Measurements from ENCODE around the gene ZFP3. TPM values are rescaled to one million over a fixed set of nuclear protein-coding genes. Genes with fewer than 3 reads are reported as not detected.
"Not testable (repeated sequence)": the region's sequence is repeated elsewhere in the genome, so short reads cannot be mapped to it uniquely, and the experiment has no call there.

ZFP3 gene
- total RNA-seq, 3 donors from 2014 or later (not counting 1 experiment from before 2014, with no cell fraction given): 3.8 to 7.2 (median 5.1) TPM

DNA sequence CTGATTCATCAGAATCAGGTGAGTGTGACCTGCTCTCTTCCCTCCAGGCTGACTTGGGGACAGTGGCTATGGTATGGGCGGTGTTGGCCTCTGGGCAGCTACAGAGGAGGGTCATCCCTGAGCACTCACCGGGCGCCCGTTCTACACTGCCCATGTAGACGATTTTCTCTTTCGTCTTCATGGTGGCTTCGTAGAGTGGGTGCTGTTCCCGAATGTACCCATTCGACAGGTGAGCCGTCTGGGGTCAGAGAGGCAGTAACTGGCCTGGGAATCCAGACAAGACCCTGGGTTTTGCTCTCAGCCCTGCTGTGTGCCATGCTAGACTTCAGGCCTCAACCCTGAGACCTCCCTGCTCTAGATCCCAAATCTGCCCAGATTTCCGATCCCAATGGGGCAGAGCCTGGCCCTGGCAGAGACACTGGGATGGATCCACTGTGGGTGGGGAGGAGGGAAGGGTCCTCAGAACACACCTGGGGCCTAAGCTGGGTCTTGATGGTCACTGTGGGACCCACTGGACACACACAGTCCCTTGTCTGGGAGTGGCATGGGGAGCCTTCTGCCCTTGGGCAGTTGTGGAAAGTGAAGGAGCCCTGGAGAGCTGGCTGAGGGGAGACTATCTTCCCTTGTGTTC, 50.8 kb downstream of the ZFP3 start:
- Histone ChIP-seq H3K27ac (ENCODE audit: low read length) (no peak overlapping the region), H3K4me1 (ENCODE audit: control insufficient read depth, insufficient read depth, low read length) (no peaks in the 10 kb centered on the region), H3K36me3 (ENCODE audit: control insufficient read depth, insufficient read depth, low read length) (no peaks in the 10 kb centered on the region), H3K4me3 (ENCODE audit: low read length) (no peak overlapping the region), H3K9me3 (ENCODE audit: control insufficient read depth, insufficient read depth, low read length) (no peaks in the 10 kb centered on the region), H3K27me3 (ENCODE audit: control insufficient read depth, insufficient read depth, low read length) (no peaks in the 10 kb centered on the region)
- ATAC-seq (no peak), DNase-seq (no peak)
- no peak overlapping the region for H3K4me3 Mint-ChIP-seq
- peaks cover 7 to 13% of the 10 kb centered on the region in 2 donors for H3K27me3 Mint-ChIP-seq (ENCODE audit: low read depth in 2 of 2)
- no peak overlapping the region for H3K27ac Mint-ChIP-seq
- TF ChIP-seq, protein P1, sequence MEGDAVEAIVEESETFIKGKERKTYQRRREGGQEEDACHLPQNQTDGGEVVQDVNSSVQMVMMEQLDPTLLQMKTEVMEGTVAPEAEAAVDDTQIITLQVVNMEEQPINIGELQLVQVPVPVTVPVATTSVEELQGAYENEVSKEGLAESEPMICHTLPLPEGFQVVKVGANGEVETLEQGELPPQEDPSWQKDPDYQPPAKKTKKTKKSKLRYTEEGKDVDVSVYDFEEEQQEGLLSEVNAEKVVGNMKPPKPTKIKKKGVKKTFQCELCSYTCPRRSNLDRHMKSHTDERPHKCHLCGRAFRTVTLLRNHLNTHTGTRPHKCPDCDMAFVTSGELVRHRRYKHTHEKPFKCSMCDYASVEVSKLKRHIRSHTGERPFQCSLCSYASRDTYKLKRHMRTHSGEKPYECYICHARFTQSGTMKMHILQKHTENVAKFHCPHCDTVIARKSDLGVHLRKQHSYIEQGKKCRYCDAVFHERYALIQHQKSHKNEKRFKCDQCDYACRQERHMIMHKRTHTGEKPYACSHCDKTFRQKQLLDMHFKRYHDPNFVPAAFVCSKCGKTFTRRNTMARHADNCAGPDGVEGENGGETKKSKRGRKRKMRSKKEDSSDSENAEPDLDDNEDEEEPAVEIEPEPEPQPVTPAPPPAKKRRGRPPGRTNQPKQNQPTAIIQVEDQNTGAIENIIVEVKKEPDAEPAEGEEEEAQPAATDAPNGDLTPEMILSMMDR (IDR thresholded peaks at IDR 0.05): no peak
- H3K4me1 Mint-ChIP-seq: no peaks in the 10 kb centered on the region
- no peaks in the 10 kb centered on the region for H3K36me3 Mint-ChIP-seq
- intact Hi-C loops (cut with micrococcal nuclease): no loop called here
- WGBS (ENCODE audit: insufficient coverage): 91% methylated on average over 11 of the region's 11 CpGs
- no peaks in the 10 kb centered on the region for H3K9me3 Mint-ChIP-seq

DNA sequence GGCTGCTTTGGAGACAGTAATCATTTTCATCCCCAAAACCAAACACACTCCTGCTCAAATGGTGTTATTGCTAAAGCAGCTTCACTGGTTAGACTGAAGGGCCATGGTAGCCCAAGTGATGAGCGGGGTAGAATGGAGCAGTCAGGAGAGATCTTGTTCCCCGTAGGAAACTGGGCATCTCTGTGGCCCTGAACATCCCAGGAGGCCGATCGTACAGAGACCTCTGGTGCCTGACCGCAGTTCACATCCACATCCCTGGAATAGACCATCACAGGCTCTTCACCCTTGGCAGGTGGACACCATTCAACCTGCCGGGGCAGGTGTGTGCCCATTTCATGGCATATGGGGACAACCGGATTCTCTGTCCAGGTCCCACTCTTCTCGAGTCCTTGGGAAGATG, 51.5 kb downstream of the ZFP3 start:
- H3K36me3 Mint-ChIP-seq; H3K27me3 ChIP-seq (ENCODE audit: control insufficient read depth, insufficient read depth, low read length); H3K27ac Mint-ChIP-seq; H3K27me3 Mint-ChIP-seq (ENCODE audit: low read depth in 2 of 2); H3K9me3 Mint-ChIP-seq; DNase-seq; H3K9me3 ChIP-seq (ENCODE audit: control insufficient read depth, insufficient read depth, low read length); H3K4me1 ChIP-seq (ENCODE audit: control insufficient read depth, insufficient read depth, low read length); H3K27ac ChIP-seq (ENCODE audit: low read length); H3K36me3 ChIP-seq (ENCODE audit: control insufficient read depth, insufficient read depth, low read length); H3K4me1 Mint-ChIP-seq; intact Hi-C loops (cut with micrococcal nuclease); H3K4me3 Mint-ChIP-seq; ATAC-seq; H3K4me3 ChIP-seq (ENCODE audit: low read length): not testable (repeated sequence)
- WGBS (ENCODE audit: insufficient coverage): 88% methylated on average over 8 of the region's 8 CpGs

DNA sequence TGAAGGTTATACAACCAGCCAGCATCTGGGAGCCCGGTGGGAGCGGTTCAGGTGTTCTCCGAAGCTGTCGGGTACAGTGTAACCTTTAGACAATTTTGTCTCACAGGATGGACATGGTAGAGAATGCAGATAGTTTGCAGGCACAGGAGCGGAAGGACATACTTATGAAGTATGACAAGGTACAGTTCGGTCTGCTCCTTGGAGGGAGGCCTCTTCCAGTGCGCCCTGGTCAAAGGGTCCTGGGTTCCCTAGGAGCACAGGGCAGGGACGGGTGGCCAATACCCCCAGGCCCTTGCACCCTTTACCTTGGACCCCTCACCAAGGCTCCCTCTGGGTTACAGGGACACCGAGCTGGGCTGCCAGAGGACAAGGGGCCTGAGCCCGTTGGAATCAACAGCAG, 52.0 kb downstream of the ZFP3 start:
- H3K36me3 Mint-ChIP-seq; H3K9me3 Mint-ChIP-seq; H3K27ac ChIP-seq (ENCODE audit: low read length); H3K9me3 ChIP-seq (ENCODE audit: control insufficient read depth, insufficient read depth, low read length); H3K4me3 ChIP-seq (ENCODE audit: low read length); H3K4me1 Mint-ChIP-seq; ATAC-seq; H3K27ac Mint-ChIP-seq; H3K36me3 ChIP-seq (ENCODE audit: control insufficient read depth, insufficient read depth, low read length); DNase-seq; intact Hi-C loops (cut with micrococcal nuclease); H3K4me3 Mint-ChIP-seq; H3K27me3 Mint-ChIP-seq (ENCODE audit: low read depth in 2 of 2); H3K27me3 ChIP-seq (ENCODE audit: control insufficient read depth, insufficient read depth, low read length); H3K4me1 ChIP-seq (ENCODE audit: control insufficient read depth, insufficient read depth, low read length): not testable (repeated sequence)
- 90% methylated on average over 10 of the region's 10 CpGs for WGBS (ENCODE audit: insufficient coverage)

DNA sequence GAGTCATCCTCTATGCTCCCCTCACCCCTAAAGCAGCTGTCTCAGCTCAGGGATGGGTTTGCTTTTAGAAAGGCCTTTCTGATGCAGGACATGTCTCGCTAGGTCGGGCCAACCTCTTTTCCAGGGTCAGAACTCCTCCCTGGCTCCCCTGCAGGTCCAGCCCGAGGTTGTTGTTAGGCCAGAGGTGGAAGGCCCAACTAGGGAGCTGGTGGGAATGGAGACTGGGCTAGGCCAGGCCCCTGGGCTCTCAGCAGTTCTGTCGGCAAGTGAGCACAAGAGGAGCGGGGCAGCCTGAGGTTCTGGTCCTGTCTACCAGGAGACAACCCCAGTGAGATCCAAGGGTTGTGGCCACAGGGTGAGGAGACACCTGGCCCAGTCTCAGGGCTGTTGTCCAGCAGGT, 52.4 kb downstream of the ZFP3 start:
- ATAC-seq; intact Hi-C loops (cut with micrococcal nuclease); H3K4me1 Mint-ChIP-seq; H3K27ac ChIP-seq (ENCODE audit: low read length); H3K9me3 Mint-ChIP-seq; H3K9me3 ChIP-seq (ENCODE audit: control insufficient read depth, insufficient read depth, low read length); H3K4me3 Mint-ChIP-seq; DNase-seq; H3K27me3 ChIP-seq (ENCODE audit: control insufficient read depth, insufficient read depth, low read length); H3K4me3 ChIP-seq (ENCODE audit: low read length); H3K27ac Mint-ChIP-seq; H3K36me3 Mint-ChIP-seq; H3K36me3 ChIP-seq (ENCODE audit: control insufficient read depth, insufficient read depth, low read length); H3K27me3 Mint-ChIP-seq (ENCODE audit: low read depth in 2 of 2); H3K4me1 ChIP-seq (ENCODE audit: control insufficient read depth, insufficient read depth, low read length): not testable (repeated sequence)
- WGBS (ENCODE audit: insufficient coverage): 86% methylated on average over 5 of the region's 5 CpGs

DNA sequence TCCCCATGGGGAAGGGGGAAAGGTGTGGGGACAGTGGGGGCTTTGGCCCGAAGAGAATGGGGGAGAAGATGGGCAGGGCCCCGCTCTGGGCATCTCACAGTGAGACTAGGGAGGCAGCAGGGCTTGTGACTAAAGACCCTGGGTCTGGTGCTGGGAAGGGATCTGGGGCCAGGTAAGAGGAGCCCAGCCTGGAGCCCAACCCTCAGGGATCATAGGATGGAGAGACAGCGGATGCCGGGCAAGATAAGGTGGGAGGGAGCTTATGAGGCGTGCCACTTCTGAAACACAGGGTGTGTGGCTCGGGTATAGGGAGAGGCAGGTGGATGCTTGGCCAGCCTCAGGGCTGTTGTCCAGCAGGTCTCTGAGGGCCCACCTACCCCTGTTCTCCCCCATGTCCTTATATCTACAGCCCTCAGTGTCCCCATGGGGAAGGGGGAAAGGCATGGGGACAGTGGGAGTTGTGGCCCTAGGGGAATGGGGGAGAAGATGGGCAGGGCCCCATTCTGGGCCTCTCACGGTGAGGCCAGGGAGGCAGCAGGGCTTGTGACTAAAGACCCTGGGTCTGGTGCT, 53.0 kb downstream of the ZFP3 start:
- H3K36me3 ChIP-seq (ENCODE audit: control insufficient read depth, insufficient read depth, low read length): no peaks in the 10 kb centered on the region
- ATAC-seq: no peak
- no peaks in the 10 kb centered on the region for H3K4me1 ChIP-seq (ENCODE audit: control insufficient read depth, insufficient read depth, low read length)
- WGBS (ENCODE audit: insufficient coverage): 93% methylated on average over 7 of the region's 7 CpGs
- intact Hi-C loops (cut with micrococcal nuclease): no loop called here
- Mint-ChIP-seq H3K27ac (no peak overlapping the region), H3K4me1 (no peaks in the 10 kb centered on the region), H3K27me3 (ENCODE audit: low read depth in 2 of 2) (peaks cover 0 to 10% of the 10 kb centered on the region in 2 donors), H3K36me3 (no peaks in the 10 kb centered on the region), H3K9me3 (no peaks in the 10 kb centered on the region), H3K4me3 (no peak overlapping the region)
- no peak overlapping the region for H3K4me3 ChIP-seq (ENCODE audit: low read length)
- no peak for DNase-seq
- TF ChIP-seq, protein P1 (IDR thresholded peaks at IDR 0.05): no peak
- no peaks in the 10 kb centered on the region for H3K27me3 ChIP-seq (ENCODE audit: control insufficient read depth, insufficient read depth, low read length)
- no peak overlapping the region for H3K27ac ChIP-seq (ENCODE audit: low read length)
- H3K9me3 ChIP-seq (ENCODE audit: control insufficient read depth, insufficient read depth, low read length): no peaks in the 10 kb centered on the region

DNA sequence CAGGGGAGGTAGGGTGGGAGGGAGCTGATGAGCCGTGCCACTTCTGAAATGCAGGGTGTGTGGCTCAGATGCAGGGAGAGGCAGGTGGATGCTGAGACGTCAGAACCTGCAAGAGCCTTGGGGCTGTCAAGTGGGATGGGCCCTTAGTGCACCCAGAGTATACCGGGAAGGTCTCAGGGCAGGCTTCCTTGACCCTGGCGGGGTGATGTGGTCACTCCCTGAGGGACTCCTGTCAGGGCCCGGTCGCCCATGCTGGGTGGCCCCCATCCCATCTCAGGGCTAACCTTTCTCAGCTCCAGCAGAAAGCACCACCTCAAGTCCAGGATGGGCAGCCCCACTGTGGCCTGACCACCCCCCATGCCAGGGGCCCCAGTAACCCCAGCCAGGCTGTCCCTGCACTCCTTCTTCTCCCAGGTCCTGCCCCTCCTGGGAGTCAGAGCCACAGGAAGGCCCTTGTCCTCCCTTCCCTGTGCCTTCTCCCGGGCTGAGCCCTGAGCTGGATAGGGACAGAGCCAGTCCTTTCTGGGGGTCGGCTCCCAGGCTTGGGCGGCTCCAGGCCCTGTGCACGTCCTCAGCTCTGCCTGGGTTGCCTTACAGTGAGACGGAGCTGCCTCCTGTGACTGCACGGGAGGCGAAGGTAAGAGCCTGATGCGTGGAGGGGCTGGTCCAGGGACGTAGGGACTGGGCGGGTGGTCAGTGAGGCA, 53.7 kb downstream of the ZFP3 start:
- H3K36me3 ChIP-seq (ENCODE audit: control insufficient read depth, insufficient read depth, low read length); H3K4me1 Mint-ChIP-seq; H3K9me3 ChIP-seq (ENCODE audit: control insufficient read depth, insufficient read depth, low read length); H3K36me3 Mint-ChIP-seq; intact Hi-C loops (cut with micrococcal nuclease); H3K4me3 ChIP-seq (ENCODE audit: low read length); DNase-seq; H3K4me3 Mint-ChIP-seq; H3K27ac ChIP-seq (ENCODE audit: low read length); H3K4me1 ChIP-seq (ENCODE audit: control insufficient read depth, insufficient read depth, low read length); H3K27me3 Mint-ChIP-seq (ENCODE audit: low read depth in 2 of 2); H3K27me3 ChIP-seq (ENCODE audit: control insufficient read depth, insufficient read depth, low read length); ATAC-seq; H3K27ac Mint-ChIP-seq; H3K9me3 Mint-ChIP-seq: not testable (repeated sequence)
- 87% methylated on average over 16 of the region's 16 CpGs for WGBS (ENCODE audit: insufficient coverage)
